K562 (cell line): ENCODE data around the gene TAF12. TPM values are rescaled to one million over a fixed set of nuclear protein-coding genes. Genes with fewer than 3 reads are reported as not detected.

ENCODE experiments used
- BRD4 ChIP-seq: fragments of 200-600 bp; sonication (generic); IDR thresholded peaks from 2 replicates; pipeline ENCODE4 v1.6.1; 2017; ENCODE audit warnings: inconsistent platforms
- FOXP1 ChIP-seq: sonication (generic); formaldehyde crosslinking; IDR thresholded peaks from 2 replicates; pipeline ENCODE4 v1.8.0; 2022; ENCODE audit warnings: mild to moderate bottlenecking, missing genetic modification reagents
- KAT8 ChIP-seq: fragments of 450-650 bp; IDR thresholded peaks from 2 replicates; pipeline ENCODE4 v1.6.1; 2016; ENCODE audit warnings: low read depth, mild to moderate bottlenecking
- NFRKB ChIP-seq: fragments of 450-650 bp; IDR thresholded peaks from 2 replicates; pipeline ENCODE4 v1.6.1; 2016; ENCODE audit warnings: low read depth
- PHF20 ChIP-seq: fragments of 450-650 bp; IDR thresholded peaks from 2 replicates; pipeline ENCODE4 v1.6.1; 2018; ENCODE audit not compliant: partially characterized antibody
- PHF8 ChIP-seq: fragments of 200-600 bp; sonication (generic); IDR thresholded peaks from 2 replicates; pipeline ENCODE4 v1.6.1; 2012; ENCODE audit warnings: mixed run types, mild to moderate bottlenecking, inconsistent platforms, low read length, moderate library complexity, borderline replicate concordance
- SMAD3 ChIP-seq: fragments of 450-650 bp; formaldehyde crosslinking; conservative IDR thresholded peaks from 2 replicates; pipeline ENCODE4 v1.4.0; 2020; ENCODE audit warnings: mild to moderate bottlenecking
- ZNF134 ChIP-seq: fragments of 250-450 bp; sonication (Bioruptor Pico); conservative IDR thresholded peaks from 2 replicates; pipeline ENCODE4 v1.4.0; 2020
- ZNF766 ChIP-seq: fragments of 200-800 bp; sonication (Bioruptor generic); conservative IDR thresholded peaks from 2 replicates; pipeline ENCODE4 v1.6.1; 2016; ENCODE audit warnings: missing genetic modification characterization, missing compliant biosample characterization
- polyA plus RNA-seq, 8 experiments: library from polyadenylated mRNA; depleted of rRNA in 4 of 8; stranded (reverse) in 5 of 8; unstranded in 3 of 8; fragments of >200 nt; fragmentation: Nextera tagmentation in 2 of 8; fragmentation: Illumina TruSeq in 1 of 8; extraction: Ambion mirVana in 2 of 8; extraction: Trizol in 1 of 8; gene quantifications; 2 replicates each; pipeline versions ENCODE4 v1.2.1 to v1.2.3, GENCODE V29; 2011 to 2014; ENCODE audit warnings: inconsistent platforms in 1 of 8, missing spikeins in 1 of 8
- total RNA-seq, 7 experiments: library from RNA; depleted of rRNA in 6 of 7; stranded (reverse); fragments of >200 nt in 6 of 7; fragmentation: Illumina TruSeq in 2 of 7; extraction: Trizol in 2 of 7; gene quantifications; 2 replicates each; pipeline versions ENCODE4 v1.2.1 to v1.2.3, GENCODE V29; 2011 to 2021; ENCODE audit warnings: low replicate concordance in 1 of 7
- TF ChIP-seq, protein P1 (sequence below), 2 experiments: fragments of 450-650 bp in 1 of 2; sonication (generic) in 1 of 2; formaldehyde crosslinking in 1 of 2; IDR thresholded peaks; 2 replicates each; pipeline versions ENCODE4 v1.7.1 to v1.9.0; 2016 to 2022; ENCODE audit warnings: inconsistent platforms in 1 of 2, mild to moderate bottlenecking in 1 of 2, missing genetic modification reagents in 1 of 2
- TF ChIP-seq, protein P2 (sequence below), 2 experiments: fragments of 450-650 bp; IDR thresholded peaks; 2 replicates each; pipeline ENCODE4 v1.6.1; 2018; ENCODE audit warnings: mild to moderate bottlenecking in 2 of 2, low read depth in 1 of 2; ENCODE audit not compliant: partially characterized antibody in 2 of 2
- TF ChIP-seq, protein P3 (sequence below): sonication (generic); formaldehyde crosslinking; IDR thresholded peaks from 2 replicates; pipeline ENCODE4 v1.8.1; 2023; ENCODE audit warnings: mild to moderate bottlenecking, missing genetic modification reagents, moderate library complexity

The TAF12 gene
- total and polyA plus RNA-seq, 9 of the 15 experiments (the other 6 are each of a cell fraction or from before 2014, with no cell fraction given), result 31.6 to 89.0 (median 50.5) TPM

DNA sequence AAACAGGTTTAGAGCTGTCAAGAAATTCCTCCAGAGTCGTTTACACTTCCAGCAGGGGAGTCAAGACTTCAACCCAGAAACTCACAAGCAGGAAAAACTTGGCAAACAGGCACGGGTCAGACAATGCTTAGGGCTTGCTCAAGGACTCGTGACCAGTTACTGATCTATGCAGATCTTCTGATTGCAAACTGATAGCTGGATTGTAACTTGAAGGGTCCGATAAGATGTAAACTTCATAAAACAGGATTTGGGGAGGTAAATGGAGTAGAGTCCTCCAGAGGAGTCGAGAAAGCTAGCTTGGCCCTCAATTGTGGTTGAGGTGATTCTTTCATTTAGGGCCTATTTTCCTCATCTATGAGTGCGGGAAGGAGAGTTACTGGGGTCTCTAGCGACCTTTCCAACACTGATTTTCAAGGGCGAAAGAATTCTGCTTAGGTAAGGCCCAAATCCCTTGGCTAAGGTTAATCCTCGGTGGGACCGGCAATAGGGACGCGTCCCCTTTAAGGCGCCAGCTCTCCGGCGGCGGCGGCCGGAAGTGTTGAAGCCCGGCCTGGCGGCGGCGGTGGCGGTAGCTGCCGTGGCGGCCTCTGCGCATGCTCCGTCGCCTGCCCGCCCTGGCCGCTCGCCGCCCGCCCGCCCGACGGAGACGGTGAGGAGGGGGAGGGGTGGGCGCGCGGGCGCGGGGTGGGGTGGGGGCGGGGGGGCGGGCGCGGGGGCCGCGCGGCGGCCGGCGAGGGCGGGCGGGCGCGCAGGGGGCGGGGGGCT lies 25.5 kb upstream of the TAF12 start, which contains the start of gene GMEB1 (continued):
- TF ChIP-seq, protein P1, sequence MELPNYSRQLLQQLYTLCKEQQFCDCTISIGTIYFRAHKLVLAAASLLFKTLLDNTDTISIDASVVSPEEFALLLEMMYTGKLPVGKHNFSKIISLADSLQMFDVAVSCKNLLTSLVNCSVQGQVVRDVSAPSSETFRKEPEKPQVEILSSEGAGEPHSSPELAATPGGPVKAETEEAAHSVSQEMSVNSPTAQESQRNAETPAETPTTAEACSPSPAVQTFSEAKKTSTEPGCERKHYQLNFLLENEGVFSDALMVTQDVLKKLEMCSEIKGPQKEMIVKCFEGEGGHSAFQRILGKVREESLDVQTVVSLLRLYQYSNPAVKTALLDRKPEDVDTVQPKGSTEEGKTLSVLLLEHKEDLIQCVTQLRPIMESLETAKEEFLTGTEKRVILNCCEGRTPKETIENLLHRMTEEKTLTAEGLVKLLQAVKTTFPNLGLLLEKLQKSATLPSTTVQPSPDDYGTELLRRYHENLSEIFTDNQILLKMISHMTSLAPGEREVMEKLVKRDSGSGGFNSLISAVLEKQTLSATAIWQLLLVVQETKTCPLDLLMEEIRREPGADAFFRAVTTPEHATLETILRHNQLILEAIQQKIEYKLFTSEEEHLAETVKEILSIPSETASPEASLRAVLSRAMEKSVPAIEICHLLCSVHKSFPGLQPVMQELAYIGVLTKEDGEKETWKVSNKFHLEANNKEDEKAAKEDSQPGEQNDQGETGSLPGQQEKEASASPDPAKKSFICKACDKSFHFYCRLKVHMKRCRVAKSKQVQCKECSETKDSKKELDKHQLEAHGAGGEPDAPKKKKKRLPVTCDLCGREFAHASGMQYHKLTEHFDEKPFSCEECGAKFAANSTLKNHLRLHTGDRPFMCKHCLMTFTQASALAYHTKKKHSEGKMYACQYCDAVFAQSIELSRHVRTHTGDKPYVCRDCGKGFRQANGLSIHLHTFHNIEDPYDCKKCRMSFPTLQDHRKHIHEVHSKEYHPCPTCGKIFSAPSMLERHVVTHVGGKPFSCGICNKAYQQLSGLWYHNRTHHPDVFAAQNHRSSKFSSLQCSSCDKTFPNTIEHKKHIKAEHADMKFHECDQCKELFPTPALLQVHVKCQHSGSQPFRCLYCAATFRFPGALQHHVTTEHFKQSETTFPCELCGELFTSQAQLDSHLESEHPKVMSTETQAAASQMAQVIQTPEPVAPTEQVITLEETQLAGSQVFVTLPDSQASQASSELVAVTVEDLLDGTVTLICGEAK (IDR thresholded peaks at IDR 0.05), result peak; percentile 77
- TF ChIP-seq, protein P1 (CRISPR knock-in tag; IDR thresholded peaks at IDR 0.05), result no peak
- TF ChIP-seq KAT8, result 0 out of 2 replicates have a peak, but pooled peaks have one; percentile 12
- 0 out of 2 replicates have a peak, but pooled peaks have one; percentile 16 for TF ChIP-seq FOXP1 (CRISPR knock-in tag)
- no peak for TF ChIP-seq SMAD3 (CRISPR knock-in tag)
- TF ChIP-seq PHF8, result peak; percentile 45; the same call in 1 of the 2 replicates
- peak; percentile 88; the same call in 1 of the 2 replicates for TF ChIP-seq BRD4
- TF ChIP-seq, protein P2, sequence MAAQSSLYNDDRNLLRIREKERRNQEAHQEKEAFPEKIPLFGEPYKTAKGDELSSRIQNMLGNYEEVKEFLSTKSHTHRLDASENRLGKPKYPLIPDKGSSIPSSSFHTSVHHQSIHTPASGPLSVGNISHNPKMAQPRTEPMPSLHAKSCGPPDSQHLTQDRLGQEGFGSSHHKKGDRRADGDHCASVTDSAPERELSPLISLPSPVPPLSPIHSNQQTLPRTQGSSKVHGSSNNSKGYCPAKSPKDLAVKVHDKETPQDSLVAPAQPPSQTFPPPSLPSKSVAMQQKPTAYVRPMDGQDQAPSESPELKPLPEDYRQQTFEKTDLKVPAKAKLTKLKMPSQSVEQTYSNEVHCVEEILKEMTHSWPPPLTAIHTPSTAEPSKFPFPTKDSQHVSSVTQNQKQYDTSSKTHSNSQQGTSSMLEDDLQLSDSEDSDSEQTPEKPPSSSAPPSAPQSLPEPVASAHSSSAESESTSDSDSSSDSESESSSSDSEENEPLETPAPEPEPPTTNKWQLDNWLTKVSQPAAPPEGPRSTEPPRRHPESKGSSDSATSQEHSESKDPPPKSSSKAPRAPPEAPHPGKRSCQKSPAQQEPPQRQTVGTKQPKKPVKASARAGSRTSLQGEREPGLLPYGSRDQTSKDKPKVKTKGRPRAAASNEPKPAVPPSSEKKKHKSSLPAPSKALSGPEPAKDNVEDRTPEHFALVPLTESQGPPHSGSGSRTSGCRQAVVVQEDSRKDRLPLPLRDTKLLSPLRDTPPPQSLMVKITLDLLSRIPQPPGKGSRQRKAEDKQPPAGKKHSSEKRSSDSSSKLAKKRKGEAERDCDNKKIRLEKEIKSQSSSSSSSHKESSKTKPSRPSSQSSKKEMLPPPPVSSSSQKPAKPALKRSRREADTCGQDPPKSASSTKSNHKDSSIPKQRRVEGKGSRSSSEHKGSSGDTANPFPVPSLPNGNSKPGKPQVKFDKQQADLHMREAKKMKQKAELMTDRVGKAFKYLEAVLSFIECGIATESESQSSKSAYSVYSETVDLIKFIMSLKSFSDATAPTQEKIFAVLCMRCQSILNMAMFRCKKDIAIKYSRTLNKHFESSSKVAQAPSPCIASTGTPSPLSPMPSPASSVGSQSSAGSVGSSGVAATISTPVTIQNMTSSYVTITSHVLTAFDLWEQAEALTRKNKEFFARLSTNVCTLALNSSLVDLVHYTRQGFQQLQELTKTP (IDR thresholded peaks at IDR 0.05; ENCODE audit: low read depth in 1 of 2, partially characterized antibody in 2 of 2), result peak in 1 of 2 experiments; percentile 68
- peak; percentile 85 for TF ChIP-seq NFRKB
- peak; percentile 88 for TF ChIP-seq ZNF134
- peak; percentile 49 for TF ChIP-seq PHF20
- TF ChIP-seq, protein P3, sequence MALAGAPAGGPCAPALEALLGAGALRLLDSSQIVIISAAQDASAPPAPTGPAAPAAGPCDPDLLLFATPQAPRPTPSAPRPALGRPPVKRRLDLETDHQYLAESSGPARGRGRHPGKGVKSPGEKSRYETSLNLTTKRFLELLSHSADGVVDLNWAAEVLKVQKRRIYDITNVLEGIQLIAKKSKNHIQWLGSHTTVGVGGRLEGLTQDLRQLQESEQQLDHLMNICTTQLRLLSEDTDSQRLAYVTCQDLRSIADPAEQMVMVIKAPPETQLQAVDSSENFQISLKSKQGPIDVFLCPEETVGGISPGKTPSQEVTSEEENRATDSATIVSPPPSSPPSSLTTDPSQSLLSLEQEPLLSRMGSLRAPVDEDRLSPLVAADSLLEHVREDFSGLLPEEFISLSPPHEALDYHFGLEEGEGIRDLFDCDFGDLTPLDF (CRISPR knock-in tag), result peak; percentile 36; the same call in 1 of the 2 replicates
- TF ChIP-seq ZNF766 (CRISPR knock-in tag), result peak; percentile 65
